ENCODE results near the gene ITPKB.
A peak's percentile ranks its signal among the peaks of the same experiment; 100 is the strongest.

The ITPKB gene

DNA sequence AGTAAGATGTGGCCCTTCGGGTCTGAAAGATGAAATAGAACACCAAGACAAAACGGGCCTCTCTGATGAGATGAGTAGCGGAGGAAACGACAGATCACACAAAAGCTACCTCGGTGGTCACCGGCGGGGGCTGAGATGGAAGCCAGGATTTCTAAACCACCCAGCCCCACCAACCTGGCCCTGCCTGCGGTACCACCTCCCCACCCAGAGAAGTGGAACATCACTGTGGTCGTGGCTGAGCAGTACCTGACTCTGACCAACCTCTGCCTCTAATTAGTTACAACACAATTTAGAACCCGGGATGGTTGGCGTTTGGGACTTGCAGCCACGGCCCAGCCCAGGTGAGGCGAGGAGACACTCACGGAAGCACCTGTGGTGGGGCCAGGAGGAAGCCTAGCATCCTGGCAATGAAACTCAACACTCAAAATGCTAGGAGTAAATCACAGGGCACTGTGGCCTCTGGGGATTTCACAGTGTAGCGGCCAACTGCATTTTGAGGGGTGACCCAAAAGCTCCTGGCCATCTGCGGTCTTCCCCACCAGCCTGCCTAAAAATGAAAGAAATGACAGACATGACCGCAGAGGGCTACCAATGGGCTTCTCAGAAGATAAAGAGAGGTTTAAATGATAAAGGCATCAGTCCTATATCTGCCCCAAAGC is 73.4 kb downstream of the ITPKB start:
- DNase-seq (ENCODE audit: low read depth in 2 of 2): no peak

GRCh38 chr1:226664413-226665101 is 74.5 kb downstream of the ITPKB start:
- no peak for DNase-seq (ENCODE audit: low read depth in 2 of 2)

DNA sequence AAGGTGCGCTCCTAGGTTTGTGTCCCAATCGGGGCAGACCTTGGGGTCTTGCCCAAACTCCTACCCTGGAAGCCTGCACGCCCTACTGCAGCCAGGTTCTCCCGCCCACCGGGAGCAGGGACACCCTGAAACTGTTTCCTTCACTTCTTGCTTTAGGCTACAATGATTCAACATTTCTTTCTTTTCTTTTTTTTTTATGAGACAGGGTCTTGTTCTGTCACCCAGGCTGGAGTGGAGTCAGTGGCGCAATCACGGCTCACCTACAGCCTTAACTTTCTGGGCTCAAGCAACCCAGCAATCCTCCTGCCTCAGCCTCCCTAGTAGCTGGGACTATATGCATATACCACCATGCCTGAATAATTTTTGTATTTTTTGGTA is 75.8 kb downstream of the ITPKB start:
- DNase-seq (ENCODE audit: low read depth in 2 of 2): no peak

- peak; percentile 62 to 73 for DNase-seq (ENCODE audit: low read depth in 2 of 2)
Observed at GRCh38 chr1:226662642-226663326, 76.3 kb downstream of the ITPKB start.

DNA sequence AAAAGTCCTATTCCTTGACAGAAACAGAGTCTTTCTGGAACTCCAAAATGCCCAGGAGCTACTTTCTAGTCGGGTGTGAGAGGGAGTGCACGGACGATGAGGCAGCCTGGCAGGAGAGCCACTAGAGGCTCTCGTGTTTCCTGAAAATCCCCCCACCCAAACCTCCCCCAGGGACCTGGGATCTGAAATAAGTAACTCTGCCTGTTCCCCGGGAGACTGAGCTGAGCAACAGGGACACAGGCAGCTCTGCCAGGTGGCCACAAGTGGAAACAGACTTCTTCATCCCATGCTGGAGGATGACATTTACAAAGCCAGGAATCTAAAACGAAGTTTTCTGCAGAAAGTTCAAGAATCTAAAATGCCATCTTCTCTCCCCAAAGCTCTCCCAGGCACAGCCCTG is 77.1 kb downstream of the ITPKB start:
- no peak for DNase-seq (ENCODE audit: low read depth in 2 of 2)

DNA sequence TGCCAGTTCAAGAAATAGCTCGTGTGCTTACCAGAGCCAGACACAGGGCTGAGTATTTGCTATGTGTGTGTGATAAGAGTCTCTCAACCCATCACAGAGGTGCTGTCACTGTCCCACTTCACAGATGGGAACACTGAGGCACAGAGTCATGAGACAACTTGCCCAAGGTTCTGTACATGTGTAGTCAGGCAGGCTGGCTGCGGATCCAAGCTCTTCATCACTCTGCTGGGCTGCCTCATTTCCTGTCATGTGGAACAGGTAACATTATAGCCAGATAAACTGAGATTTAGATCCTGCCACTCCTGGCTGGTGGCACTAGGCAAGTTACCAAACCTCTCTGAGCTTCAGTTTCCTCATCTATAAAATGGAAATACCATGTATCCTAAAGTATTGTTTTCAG is 77.8 kb downstream of the ITPKB start:
- DNase-seq (ENCODE audit: low read depth in 2 of 2): no peak

- DNase-seq (ENCODE audit: low read depth in 2 of 2): no peak
Observed at GRCh38 chr1:226660410-226661182, 78.5 kb downstream of the ITPKB start.

GRCh38 chr1:226659641-226660040 is 79.4 kb downstream of the ITPKB start:
- DNase-seq (ENCODE audit: low read depth in 2 of 2): no peak

GRCh38 chr1:226659136-226659535 is 79.9 kb downstream of the ITPKB start:
- no peak for DNase-seq (ENCODE audit: low read depth in 2 of 2)

- DNase-seq (ENCODE audit: low read depth in 2 of 2): no peak
Observed at GRCh38 chr1:226658546-226659125, 80.4 kb downstream of the ITPKB start.

DNA sequence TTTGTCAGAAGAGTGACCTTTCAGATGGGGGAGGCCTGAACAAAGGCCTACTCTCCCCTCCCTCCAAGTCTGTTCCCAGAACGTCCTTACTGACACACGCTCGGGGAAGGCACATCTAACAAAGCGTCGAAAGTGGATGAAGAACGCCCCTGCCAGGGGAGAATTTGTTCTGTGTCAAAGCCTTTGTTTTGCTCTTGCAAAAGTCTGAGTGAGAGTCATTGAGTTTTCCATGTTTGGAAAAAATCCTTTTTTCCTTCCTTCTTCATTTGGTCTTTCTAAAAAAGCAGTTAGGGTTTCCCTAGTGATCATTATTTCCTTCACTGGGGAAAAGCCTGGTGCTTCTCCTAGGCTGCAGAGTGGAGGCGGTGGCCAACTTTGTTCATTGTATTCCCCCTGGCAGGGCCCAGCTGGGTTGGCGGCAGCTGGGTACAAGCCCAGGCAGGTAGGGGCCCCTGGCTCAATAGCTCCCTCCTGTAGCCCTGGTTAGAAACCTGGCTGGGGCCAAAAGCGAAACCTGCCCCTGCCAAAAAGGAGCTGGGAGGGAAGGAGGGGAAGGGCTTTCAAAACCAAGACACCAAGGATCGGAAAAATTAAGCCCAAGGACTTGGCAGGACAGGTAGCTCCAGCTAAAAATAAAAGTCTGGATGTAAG is 81.1 kb downstream of the ITPKB start:
- no peak for DNase-seq (ENCODE audit: low read depth in 2 of 2)

GRCh38 chr1:226656601-226657277 is 82.3 kb downstream of the ITPKB start:
- DNase-seq (ENCODE audit: low read depth in 2 of 2): no peak

GRCh38 chr1:226656201-226656600 is 82.9 kb downstream of the ITPKB start:
- no peak for DNase-seq (ENCODE audit: low read depth in 2 of 2)

DNA sequence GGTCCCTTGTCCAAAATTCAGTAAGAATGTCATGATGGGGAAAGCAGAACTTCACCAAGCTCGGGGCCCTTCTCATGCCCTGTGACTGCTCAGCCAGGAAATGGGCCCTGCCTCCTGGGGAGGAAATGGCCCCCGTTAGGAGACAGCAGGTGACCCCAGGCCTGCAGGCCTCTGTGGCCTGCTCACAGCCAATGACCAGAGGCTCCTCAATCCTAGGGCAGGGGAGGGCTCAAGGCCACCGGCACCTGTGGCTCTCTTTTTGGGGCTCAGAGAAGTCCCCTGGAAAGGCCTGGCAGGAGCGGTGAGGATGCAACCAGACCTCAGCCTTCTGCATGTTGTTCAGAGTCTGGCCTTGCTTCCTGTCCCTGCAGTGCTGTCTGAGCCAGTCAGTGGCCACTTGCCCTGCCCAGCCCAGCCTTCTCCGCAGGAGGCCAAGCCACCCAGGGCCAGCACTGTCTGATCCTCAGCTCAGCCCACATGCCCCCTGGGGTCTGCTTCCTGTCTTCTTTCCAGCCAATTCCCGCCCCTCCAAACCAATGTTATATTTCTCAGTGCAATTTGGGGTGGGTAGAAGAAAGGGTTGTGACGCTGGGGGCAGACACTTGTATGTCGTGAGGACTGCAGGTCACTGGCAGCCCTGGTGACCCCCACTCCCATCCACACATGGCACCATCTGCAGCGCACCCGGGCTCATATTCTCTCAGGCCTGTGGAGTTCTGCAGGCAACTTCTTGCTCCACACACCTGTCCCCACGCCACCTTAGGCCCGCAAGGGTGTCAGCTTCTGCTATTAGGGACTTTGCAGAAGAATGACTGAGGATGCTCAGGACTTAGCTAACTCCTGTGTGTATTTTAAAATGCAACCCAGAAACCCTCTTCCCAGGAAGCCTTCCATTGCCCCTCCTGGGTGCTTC is 83.6 kb downstream of the ITPKB start:
- no peak for DNase-seq (ENCODE audit: low read depth in 2 of 2)

DNA sequence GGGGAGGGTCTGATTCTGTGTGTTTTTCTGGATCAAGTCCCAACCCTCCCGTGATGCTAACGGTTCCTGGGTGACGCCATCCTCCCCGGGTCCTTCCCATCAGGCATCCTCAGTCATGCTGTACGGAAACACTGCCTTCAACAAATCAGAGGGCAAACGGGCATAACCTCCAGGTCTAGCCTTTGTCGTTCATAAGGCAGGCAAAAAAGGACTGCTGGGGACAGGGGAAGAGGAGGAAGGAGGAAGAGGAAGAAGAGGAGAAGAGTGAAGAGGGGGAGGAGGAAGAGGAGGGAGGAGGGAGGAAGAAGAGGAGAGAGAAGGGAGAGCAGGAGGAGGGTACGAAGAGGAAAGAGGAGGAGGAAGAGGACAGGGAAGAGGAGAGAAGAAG is 84.4 kb downstream of the ITPKB start:
- DNase-seq (ENCODE audit: low read depth in 2 of 2): no peak

- DNase-seq (ENCODE audit: low read depth in 2 of 2): no peak
Observed at GRCh38 chr1:226654046-226654667, 84.9 kb downstream of the ITPKB start.

GRCh38 chr1:226653311-226653921 is 85.7 kb downstream of the ITPKB start:
- peak in 1 of 2 donors; percentile 29 for DNase-seq (ENCODE audit: low read depth in 2 of 2)

DNA sequence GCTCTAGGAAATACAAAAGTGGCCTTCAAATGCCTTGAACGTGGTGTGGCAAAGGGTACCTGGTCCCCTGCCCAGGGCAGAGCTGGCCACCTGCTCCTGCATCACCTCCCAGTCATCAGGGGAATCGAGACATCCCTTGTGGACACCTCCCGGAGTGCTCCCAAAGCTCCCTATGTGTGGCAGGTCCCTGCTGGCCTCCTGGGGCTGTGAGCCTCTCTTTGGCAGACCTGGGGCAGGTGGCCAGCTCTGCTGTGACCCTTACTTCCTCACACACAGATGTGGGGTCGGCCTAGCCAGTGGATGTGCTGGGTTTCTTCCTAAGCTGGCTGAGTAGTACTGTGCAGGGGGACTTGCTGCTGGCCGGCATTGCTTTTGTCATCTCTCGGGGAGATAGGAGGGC is 86.5 kb downstream of the ITPKB start:
- no peak for DNase-seq (ENCODE audit: low read depth in 2 of 2)

GRCh38 chr1:226651732-226652105 is 87.4 kb downstream of the ITPKB start:
- no peak for DNase-seq (ENCODE audit: low read depth in 2 of 2)
